ENCODE data around the gene WDR93.

The WDR93 gene

DNA sequence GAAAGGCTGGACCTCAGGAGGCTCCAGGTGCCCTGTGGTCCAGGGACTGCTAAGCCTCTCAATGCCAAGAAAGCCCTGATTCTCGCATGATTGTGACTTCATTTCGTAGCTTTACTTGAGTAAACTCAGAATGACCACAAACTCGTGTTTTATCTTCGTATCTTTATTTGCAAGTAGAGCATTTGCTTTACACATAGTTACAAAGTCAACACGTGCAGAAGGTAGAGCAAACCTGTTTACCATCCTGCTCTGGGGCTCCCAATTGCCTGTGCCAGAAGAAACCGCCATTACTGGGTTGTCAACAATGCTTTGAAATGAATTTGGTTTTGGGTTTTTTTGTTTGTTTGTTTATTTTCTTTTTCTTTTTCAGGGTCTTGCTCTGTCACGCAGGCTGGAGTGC lies 66.3 kb downstream of the WDR93 start:
- TF ChIP-seq CTCF (IDR thresholded peaks at IDR 0.05; ENCODE audit: low read depth, low read length), result no peak
- DNase-seq (ENCODE audit: low read depth in 2 of 2), result no peak
- H3K4me3 ChIP-seq (replicated peaks in 1 of 2; ENCODE audit: low read depth in 2 of 2, low read length in 2 of 2), result no peak overlapping the region

DNA sequence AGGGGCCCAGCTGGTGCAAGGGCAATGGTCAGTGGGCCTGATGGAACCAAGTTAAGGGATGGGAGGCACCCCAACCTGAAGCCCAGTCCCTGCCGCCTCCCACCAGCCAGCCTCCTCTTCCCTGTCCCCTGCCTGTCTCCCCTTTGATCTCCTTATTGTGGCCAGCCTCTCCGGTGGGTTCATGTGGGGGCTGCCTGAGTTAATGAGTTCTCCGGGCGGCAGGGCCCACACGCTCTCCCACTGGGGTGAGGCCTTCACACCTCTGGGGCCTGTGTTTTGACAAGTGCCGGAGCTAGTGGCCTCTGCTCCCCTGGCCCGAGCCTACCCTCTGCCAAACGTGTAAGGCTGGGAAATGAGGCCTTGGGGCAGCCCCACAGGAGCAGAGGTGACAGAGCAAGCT lies 67.7 kb downstream of the WDR93 start:
- no peak for TF ChIP-seq CTCF (IDR thresholded peaks at IDR 0.05; ENCODE audit: low read depth, low read length)
- no peak for DNase-seq (ENCODE audit: low read depth in 2 of 2)
- H3K4me3 ChIP-seq (replicated peaks in 1 of 2; ENCODE audit: low read depth in 2 of 2, low read length in 2 of 2), result no peak overlapping the region

DNA sequence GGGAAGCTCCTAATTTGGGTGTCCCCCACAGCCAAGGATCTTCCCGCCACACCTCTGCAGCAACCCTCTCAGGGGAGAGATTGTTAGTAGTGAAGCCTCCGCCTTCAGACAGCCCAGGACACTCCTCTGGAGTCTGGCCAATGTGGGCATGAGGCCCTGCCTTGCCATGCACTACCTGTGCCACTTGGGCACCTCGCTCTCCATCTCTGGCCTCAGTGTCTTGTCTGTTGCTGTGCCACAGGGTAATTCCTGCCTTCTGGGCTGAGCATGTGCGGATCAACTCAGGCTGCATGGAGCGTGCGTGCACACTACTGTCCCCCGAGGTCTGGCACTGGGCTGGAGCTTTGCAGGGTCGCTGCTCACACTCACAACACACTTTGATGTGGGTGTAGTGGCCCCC lies 68.4 kb downstream of the WDR93 start:
- DNase-seq (ENCODE audit: low read depth in 2 of 2), result no peak
- H3K4me3 ChIP-seq (replicated peaks in 1 of 2; ENCODE audit: low read depth in 2 of 2, low read length in 2 of 2), result no peak overlapping the region
- TF ChIP-seq CTCF (IDR thresholded peaks at IDR 0.05; ENCODE audit: low read depth, low read length), result no peak

DNA sequence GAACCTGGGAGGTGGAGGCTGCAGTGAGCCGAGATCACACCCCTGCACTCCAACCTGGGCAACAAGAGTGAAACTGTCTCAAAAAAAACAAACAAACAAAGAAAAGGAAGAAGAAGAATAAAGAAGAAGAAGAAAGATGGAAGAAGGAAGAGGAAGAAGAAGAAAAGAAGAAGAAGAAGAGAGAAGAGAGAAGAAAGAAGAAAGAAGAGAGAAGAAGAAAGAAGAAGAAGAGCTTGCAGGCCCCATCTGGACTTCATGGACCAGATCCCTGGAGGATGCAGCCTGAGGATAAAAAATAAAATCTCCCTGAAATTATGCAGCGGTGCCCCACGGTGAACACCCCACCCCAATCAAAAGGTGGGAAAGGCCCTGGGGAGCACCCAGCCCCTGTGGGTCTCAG lies 69.2 kb downstream of the WDR93 start:
- TF ChIP-seq CTCF (IDR thresholded peaks at IDR 0.05; ENCODE audit: low read depth, low read length), result no peak
- no peak overlapping the region for H3K4me3 ChIP-seq (replicated peaks in 1 of 2; ENCODE audit: low read depth in 2 of 2, low read length in 2 of 2)
- DNase-seq (ENCODE audit: low read depth in 2 of 2), result no peak

- H3K4me3 ChIP-seq (replicated peaks in 1 of 2; ENCODE audit: low read depth in 2 of 2, low read length in 2 of 2), result no peak overlapping the region
- DNase-seq (ENCODE audit: low read depth in 2 of 2), result peak; percentile 77 to 81
- TF ChIP-seq CTCF (IDR thresholded peaks at IDR 0.05; ENCODE audit: low read depth, low read length), result peak; percentile 100
Observed at GRCh38 chr15:89760303-89761008, 69.8 kb downstream of the WDR93 start.

DNA sequence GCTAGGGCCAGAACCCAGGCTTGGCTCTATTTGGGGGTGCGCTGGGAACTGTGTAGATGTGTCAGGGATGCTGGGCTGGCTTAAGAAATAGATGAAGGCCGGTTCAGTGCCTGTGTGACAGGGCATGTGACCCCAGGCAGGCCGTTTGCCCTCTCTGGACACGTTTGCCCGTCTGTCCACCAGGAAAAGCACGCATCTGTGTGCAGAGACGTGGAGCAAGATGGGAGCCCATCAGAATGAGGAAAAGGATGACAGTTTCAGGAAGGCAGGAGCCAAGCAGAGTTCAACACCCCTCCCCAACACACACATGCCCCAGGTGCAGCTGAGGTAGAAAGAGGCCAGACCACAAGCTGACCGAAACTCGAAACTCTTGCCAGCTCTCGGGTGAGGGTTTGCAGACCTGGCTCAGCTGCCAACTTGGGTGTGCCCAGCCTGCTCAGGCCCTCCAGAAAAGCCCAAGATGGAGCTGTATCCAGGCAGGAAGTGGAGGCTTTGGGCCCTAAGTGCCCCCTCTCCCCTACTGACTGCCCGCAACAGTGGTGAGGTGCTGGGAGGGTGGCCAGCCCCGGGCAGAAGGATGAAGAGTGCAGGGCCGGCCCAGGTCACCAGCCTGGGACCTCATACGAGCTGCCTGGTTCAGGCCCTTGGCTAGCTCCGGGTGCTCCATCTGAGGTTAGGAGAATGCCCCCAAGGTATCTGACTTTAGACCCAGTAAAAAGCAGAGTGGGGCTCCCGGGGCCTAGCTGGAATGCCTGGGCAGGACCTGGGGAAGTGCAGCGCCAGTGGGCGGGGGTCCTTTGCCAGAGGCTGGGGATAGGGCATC lies 70.6 kb downstream of the WDR93 start:
- DNase-seq (ENCODE audit: low read depth in 2 of 2), result no peak
- TF ChIP-seq CTCF (IDR thresholded peaks at IDR 0.05; ENCODE audit: low read depth, low read length), result no peak
- H3K4me3 ChIP-seq (replicated peaks in 1 of 2; ENCODE audit: low read depth in 2 of 2, low read length in 2 of 2), result no peak overlapping the region

Measured in cardiac fibroblast (primary cell).